Measurements from ENCODE around the gene ARFGEF2.
"Not testable (repeated sequence)": the region's sequence is repeated elsewhere in the genome, so short reads cannot be mapped to it uniquely, and the experiment has no call there.

Gene ARFGEF2

DNA sequence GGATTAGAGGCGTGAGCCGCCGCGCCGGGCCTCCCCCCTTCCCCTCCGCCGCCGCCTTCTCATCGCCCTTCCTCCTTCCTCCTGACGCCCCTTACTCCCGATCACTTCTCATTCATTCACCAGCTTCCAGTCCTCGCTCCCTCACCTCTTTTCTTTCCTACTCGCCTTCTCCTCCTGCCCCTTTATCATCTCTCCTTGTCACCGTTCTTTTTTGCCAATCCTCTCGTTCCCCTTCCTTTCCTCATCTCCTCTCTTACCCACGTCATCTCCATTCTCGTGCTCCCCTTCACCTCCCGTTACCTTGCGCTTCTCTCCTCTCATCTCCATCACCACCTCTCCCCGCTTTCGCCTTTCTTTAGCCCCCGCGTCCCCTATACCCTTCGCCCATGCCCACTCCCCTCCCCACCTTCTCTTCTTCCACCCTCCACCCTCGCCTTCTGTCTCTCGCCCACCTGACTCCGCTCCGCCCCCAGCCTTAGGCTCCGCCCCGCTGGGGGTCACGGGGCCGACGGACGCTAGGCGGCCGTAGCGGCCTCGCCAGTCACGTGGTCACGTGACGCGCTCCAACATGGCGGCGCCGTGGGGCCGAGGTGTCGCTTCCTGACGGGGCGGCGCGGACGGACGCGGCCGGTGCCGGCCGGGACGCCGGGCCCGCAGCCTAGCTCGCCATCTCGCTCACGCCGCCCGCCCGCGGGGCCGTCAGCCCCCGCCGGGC, at the start of gene ARFGEF2:
Gene ARFGEF2 (plus strand): TSS at position 544 of the 715 bp plus-strand sequence. CDS start 179 bp downstream, outside the sequence.
- DNase-seq (ENCODE audit: low spot score) = peak; percentile 93

DNA sequence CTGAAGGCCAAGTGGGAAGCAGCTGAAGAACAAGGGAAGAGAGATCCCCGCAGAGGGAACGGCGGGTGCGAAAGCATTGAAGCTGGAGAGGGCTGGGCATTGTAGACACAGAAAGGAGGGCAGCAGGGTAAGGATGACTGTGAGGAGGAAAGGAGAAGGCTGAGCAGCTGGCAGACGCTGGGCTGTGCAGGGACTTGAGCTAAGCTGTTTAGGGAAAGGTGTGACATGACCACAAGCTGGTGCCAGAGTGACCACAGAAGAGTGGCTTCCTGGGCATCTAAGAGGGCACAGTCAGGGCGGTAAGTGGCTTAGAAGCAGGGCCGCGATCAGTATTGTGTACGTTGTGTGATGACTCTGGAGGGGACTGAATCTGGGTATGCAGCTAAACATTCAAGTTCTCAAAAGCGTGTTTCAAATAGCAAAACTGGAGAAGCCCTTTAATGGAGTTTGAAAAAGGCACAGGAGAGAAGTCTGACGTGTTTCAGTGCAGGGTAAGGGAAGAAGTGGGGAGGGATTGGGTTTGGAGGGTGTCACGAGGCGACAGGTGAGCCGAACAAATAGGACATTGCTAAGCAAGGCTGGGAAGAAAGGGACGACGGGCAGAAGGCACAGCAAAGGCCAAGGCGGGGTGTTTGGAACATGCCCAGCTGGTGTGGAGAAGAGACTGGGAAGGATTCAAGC, 46.1 kb upstream of the ARFGEF2 start:
- no peak for DNase-seq (ENCODE audit: low spot score)

- DNase-seq (ENCODE audit: low spot score) = no peak
Measured at GRCh38 chr20:48875914-48876240, 45.6 kb upstream of the ARFGEF2 start.

- DNase-seq (ENCODE audit: low spot score) = no peak
Measured at GRCh38 chr20:48877304-48877703, 44.2 kb upstream of the ARFGEF2 start.

- DNase-seq (ENCODE audit: low spot score) = no peak
Measured at GRCh38 chr20:48878534-48879248, 42.8 kb upstream of the ARFGEF2 start.

- no peak for DNase-seq (ENCODE audit: low spot score)
Measured at GRCh38 chr20:48879612-48880245, 41.8 kb upstream of the ARFGEF2 start.

GRCh38 chr20:48880331-48880730, 41.2 kb upstream of the ARFGEF2 start:
- no peak for DNase-seq (ENCODE audit: low spot score)

- no peak for DNase-seq (ENCODE audit: low spot score)
Measured at GRCh38 chr20:48880981-48881657, 40.4 kb upstream of the ARFGEF2 start.

GRCh38 chr20:48885237-48885636, 36.3 kb upstream of the ARFGEF2 start:
- no peak for DNase-seq (ENCODE audit: low spot score)

DNA sequence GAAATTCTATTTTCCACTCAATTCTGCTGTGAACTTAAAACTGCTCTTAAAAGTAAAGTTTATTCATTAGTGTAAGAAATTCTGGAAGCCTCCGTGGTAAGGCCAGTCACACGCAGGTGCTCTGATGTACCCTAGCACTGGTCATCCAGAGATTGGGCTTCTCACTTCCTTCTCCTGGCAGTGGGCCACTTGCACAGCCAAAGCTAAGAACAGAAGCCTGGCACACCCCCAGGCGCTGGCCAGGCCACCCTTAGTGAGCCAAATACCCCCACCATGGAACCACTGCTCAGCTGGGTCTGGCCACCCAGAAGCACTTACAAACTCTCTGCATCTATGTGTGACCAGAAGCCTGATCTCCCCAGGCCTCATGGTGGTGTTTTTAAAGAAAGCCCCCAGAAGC, 35.3 kb upstream of the ARFGEF2 start:
- DNase-seq (ENCODE audit: low spot score) = no peak

DNA sequence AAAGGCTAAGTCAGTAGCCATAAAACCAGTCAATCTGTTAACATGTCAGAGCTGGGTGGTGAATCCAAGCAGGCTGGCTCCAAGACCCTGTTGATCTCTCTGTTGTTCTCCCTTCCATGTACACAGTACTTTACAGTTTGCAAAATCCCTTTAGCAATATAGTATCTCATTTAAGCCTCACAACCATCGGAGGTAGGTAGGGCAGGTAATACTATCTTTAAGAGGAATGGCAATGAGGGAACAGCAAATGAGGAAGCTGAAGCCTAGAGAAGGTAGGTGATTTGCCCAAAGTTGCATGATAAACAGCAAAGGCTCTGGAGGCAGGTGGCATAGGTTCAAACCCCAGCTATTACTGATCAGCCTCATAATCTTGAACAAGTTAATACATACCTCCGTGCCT, 34.7 kb upstream of the ARFGEF2 start:
- DNase-seq (ENCODE audit: low spot score) = no peak

DNA sequence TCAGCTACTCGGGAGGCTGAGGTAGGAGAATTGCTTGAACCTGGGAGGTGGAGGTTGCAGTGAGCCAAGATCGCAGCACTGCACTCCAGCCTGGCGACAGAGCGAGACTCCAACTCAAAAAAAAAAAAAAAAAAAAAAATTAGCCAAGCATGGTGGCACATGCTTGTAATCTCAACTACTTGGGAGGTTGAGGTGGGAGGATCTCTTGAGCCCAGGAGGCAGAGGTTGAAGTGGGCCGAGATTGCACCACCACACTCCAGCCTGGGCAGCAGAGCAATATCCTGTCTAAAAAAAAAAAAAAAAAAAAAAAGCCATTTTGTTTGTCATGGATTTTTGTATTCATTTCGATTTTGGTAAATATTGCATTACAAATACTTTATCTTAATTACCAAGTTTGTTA, 33.0 kb upstream of the ARFGEF2 start:
- DNase-seq (ENCODE audit: low spot score) = not testable (repeated sequence)

GRCh38 chr20:48889140-48889790, 32.2 kb upstream of the ARFGEF2 start:
- no peak for DNase-seq (ENCODE audit: low spot score)

DNA sequence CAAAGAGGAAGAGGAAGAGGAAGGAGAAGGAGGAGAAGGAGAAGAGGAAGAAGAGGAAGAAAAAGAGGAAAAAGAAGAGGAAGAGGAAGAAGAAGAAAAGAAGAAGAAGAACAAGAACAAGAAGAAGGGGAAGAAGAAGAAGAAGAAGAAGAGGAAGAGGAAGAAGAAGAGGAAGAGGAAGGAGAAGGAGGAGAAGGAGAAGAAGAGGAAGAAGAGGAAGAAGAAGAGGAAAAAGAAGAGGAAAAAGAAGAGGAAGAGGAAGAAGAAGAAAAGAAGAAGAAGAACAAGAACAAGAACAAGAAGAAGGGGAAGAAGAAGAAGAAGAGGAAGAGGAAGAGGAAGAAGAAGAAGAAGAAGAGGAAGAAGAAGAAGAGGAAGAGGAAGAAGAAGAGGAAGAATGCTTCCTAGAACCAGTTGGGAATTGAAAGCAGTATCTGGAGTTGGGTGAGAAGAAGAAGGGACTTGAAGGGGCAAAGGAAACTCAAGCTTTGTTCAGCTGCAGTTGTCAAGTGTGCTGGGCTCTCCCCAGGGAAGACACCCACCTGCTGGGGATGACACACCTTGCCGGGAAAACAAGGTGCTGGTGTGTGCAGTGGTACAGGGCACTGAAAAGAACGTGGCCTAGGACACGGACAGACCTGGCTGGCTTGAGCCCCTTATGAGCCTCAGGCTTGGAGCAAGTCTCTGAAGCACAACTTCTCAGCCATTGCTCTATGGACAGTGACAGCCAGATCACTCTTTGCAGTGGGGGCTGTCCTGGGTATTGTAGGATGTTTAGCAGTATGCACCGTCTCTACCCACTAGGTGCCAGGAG, 30.1 kb upstream of the ARFGEF2 start:
- DNase-seq (ENCODE audit: low spot score) = no peak

DNA sequence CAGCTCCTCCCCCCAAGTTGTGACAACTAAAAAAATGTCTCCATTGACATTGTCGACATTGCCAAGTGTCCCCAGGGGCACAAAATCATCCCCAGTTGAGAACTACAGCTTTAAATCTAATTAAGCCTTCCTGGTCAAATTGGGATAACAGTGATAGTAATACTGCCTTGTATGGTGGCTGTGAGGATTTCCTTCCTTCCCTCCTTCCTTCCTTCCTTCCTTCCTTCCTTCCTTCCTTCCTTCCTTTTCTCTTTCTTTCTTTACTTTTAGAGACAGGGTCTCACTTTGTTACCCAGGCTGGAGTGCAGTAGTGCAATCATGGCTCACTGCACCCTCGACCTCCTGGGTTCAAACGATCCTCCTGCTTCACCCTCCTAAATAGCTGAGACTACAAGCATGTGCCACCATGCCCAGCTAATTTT, 29.5 kb upstream of the ARFGEF2 start:
- DNase-seq (ENCODE audit: low spot score) = no peak

- DNase-seq (ENCODE audit: low spot score) = no peak
Measured at GRCh38 chr20:48892891-48893290, 28.6 kb upstream of the ARFGEF2 start.

DNA sequence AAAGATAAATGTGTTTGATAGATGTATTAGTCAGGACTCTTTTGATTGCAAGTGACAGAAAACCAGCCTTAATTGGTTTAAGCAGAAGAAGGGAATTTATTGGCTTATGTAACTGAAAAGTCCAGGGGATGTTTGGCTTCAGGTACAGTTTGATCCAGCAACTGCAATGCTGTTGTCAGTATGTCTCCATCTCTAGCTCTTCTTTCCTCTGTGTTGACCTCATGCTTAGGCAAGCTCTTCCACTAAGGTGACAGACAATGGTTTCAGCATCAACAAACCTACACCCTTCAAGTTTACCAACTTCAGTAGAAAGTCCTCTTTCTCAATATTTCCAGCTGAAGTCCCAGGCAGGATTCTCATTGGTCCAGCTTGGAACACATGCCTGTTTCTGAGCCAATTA, 28.1 kb upstream of the ARFGEF2 start:
- DNase-seq (ENCODE audit: low spot score) = no peak

DNA sequence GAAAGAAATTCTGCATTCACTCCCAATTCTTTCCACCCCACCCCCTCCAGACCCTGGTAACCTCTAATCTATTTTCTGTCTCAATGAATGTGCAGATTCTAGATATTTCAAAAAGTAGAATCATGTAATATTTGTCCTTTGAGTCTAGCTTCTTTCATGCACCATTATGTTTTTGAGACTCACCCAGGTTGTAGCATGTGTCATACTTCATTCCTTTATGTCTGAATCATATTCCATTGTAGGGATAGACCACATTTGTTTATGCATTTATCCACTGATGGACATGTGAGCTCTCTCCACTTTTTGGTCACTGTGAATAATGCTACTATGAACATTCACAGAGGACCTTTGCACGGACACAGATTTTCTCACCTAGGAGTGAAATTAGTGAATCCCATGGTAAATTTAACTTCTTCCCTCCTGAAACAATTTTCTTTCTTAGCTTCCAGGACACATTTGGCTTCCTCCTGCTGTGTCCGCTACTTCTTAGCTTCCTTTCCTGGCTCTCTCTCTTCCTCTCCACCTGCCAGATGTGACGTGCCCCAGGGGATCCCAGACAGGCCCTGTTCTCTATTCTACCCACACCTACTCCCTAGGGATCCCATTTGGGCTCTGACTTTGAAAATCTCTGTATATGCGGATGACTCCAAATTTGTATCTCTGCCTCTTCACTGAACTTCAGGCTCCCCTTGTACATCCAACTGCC, 24.1 kb upstream of the ARFGEF2 start:
- peak; percentile 39 for DNase-seq (ENCODE audit: low spot score)

DNA sequence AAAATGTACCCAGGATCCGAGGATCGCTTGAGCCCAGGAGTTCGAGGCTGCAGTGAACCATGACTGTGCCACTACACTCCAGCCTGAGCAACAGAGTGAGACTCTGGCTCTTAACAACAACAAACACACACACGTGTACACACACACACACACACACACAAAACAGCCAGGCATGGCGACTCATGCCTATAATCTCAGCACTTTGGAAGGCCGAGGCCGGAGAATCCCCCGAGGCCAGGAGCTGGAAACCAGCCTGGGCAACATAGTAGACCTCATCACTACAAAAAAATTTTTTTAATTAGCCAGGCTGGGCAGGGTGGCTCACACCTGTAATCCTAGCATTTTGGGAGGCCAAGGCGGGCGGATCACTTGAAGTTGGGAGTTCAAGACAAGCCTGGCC, 23.3 kb upstream of the ARFGEF2 start:
- no peak for DNase-seq (ENCODE audit: low spot score)

GRCh38 chr20:48898896-48899530, 22.5 kb upstream of the ARFGEF2 start:
- DNase-seq (ENCODE audit: low spot score) = no peak
